Dorsolateral prefrontal cortex (tissue), 118 donors: ENCODE measurements around the gene STIMATE. TPM values are rescaled to one million over a fixed set of nuclear protein-coding genes. Genes with fewer than 3 reads are reported as not detected.

Experiments
- microRNA-seq, 43 experiments: library from miRNA; unstranded; fragments of <30 nt; microRNA quantifications; one replicate each; pipeline ENCODE4 v1.2.0, GENCODE V29; 2022
- total RNA-seq, 120 experiments: library from RNA; stranded (reverse); gene quantifications; one replicate each; pipeline versions ENCODE4 v1.2.3 to v1.2.4, GENCODE V29; 2022

Gene STIMATE
- total RNA-seq, 120 experiments from 2014 or later = 9.2 to 40.0 (median 20.3) TPM

Small RNA genes lying within 50 kb of the gene (microRNA-seq; reads per million reads assigned to microRNA genes)
- gene MIR8064 = 0 reads per million in 43 experiments

Other genes with a start within 250 kb of the STIMATE start
- 10 to 100 TPM; 41.4 to 68.2 (median 53.3) TPM for gene PBRM1, start 211.6 kb downstream of the STIMATE start, total RNA-seq
- gene GNL3, start 211.5 kb downstream of the STIMATE start, total RNA-seq = 10 to 100 TPM; 22.3 to 57.4 (median 40.7) TPM
- 10 to 100 TPM; 31.5 to 63.2 (median 47.2) TPM for gene GLT8D1, start 191.8 kb downstream of the STIMATE start, total RNA-seq
- gene SPCS1, start 191.4 kb downstream of the STIMATE start, total RNA-seq = 100 to 1,000 TPM in 5 of 120 experiments, 10 to 100 TPM in 115; 50.3 to 110 (median 78.8) TPM
- 10 to 100 TPM; 34.0 to 82.9 (median 51.4) TPM for gene NEK4, start 126.6 kb downstream of the STIMATE start, total RNA-seq
- gene ITIH1, start 119.9 kb downstream of the STIMATE start, total RNA-seq = under 1 TPM in 3 of 120 experiments, not detected in 117; 0.46 to 0.72 (median 0.56) TPM
- 10 to 100 TPM in 1 of 120 experiments, 1 to 10 TPM in 44, under 1 TPM in 42, not detected in 33; 0.17 to 11.2 (median 1.1) TPM for gene ITIH3, start 102.8 kb downstream of the STIMATE start, total RNA-seq
- 10 to 100 TPM in 118 of 120 experiments, 1 to 10 TPM in 2; 7.8 to 39.5 (median 18.8) TPM for gene ITIH4, start 66.9 kb downstream of the STIMATE start, total RNA-seq
- 10 to 100 TPM in 67 of 120 experiments, 1 to 10 TPM in 52, not detected in 1; 1.4 to 71.5 (median 11.1) TPM for gene MUSTN1, start 62.5 kb downstream of the STIMATE start, total RNA-seq
- 10 to 100 TPM in 103 of 120 experiments, 1 to 10 TPM in 17; 7.1 to 28.2 (median 13.3) TPM for gene SFMBT1, start 148.5 kb upstream of the STIMATE start, total RNA-seq
- gene RFT1, start 232.9 kb upstream of the STIMATE start, total RNA-seq = 10 to 100 TPM in 118 of 120 experiments, 1 to 10 TPM in 2; 8.0 to 22.2 (median 15.5) TPM